Kidney (tissue), 14 donors: ENCODE data around the gene PWP1. TPM values are rescaled to one million over a fixed set of nuclear protein-coding genes. Genes with fewer than 3 reads are reported as not detected.

ENCODE experiments used
- DNase-seq, 5 donors: peaks; one replicate each; pipeline ENCODE4 v3.0.0-alpha.2; 2013 to 2020
- FAIRE-seq: peaks from 2 replicates; lab custom pipeline; 2012; peaks lifted over from hg19 to GRCh38; lab: Jason Lieb, UNC
- H3K27ac ChIP-seq, 2 donors: one replicate each; pipeline ENCODE4 v1.7.0; 2013; ENCODE audit warnings: low read depth in 2 of 2, low read length in 2 of 2, inconsistent platforms in 1 of 2
- H3K27me3 ChIP-seq: one replicate; pipeline ENCODE4 v1.7.1; 2013; ENCODE audit warnings: low read length, inconsistent platforms; ENCODE audit not compliant: control insufficient read depth, insufficient read depth
- H3K36me3 ChIP-seq, 3 donors: one replicate each; pipeline versions ENCODE4 v1.7.0 to v1.7.1; 2013; ENCODE audit warnings: low read length in 3 of 3, control low read depth in 1 of 3, inconsistent platforms in 1 of 3; ENCODE audit not compliant: insufficient read depth in 3 of 3, control insufficient read depth in 2 of 3
- H3K4me1 ChIP-seq, 3 donors: one replicate each; pipeline versions ENCODE4 v1.7.0 to v1.7.1; 2013; ENCODE audit warnings: low read length in 3 of 3, inconsistent platforms in 1 of 3, low read depth in 1 of 3; ENCODE audit not compliant: control insufficient read depth in 2 of 3, insufficient read depth in 2 of 3
- H3K4me3 ChIP-seq, 3 donors: one replicate each; pipeline versions ENCODE4 v1.7.0 to v1.8.1; 2013; ENCODE audit warnings: low read length in 3 of 3, control low read depth in 1 of 3, inconsistent platforms in 1 of 3
- H3K9ac ChIP-seq, 3 donors: one replicate each; pipeline versions ENCODE4 v1.7.0 to v1.7.1; 2013; ENCODE audit warnings: low read length in 3 of 3, control low read depth in 1 of 3, inconsistent platforms in 1 of 3
- H3K9me3 ChIP-seq, 3 donors: one replicate each; pipeline versions ENCODE4 v1.7.0 to v1.7.1; 2013; ENCODE audit warnings: low read length in 3 of 3, control low read depth in 1 of 3, inconsistent platforms in 1 of 3; ENCODE audit not compliant: control insufficient read depth in 2 of 3, insufficient read depth in 1 of 3
- intact Hi-C: fragments of 100-400 bp; cut with DNase I; formaldehyde crosslinking; loops from one replicate; pipeline ENCODE4 v1.11.1; 2022
- polyA plus RNA-seq: library from polyadenylated mRNA; stranded (reverse); fragments of 350-450 nt; fragmentation: Illumina TruSeq; extraction: RNeasy Lipid Tissue Mini Kit (QIAGEN cat#74804); gene quantifications from one replicate; pipeline ENCODE4 v1.2.3, GENCODE V29; 2014; ENCODE audit warnings: low read depth, low replicate concordance; ENCODE audit not compliant: insufficient read depth
- total RNA-seq: library from RNA; stranded (reverse); fragmentation: NEBNext Ultra II Directional; extraction: Animal tissue kit (Norgen Biotek cat#: 25700); gene quantifications from one replicate; pipeline ENCODE4 v1.2.1, GENCODE V29; 2021
- TF ChIP-seq, protein P1 (sequence below): IDR thresholded peaks from 3 replicates; pipeline ENCODE4 v1.5.1; 2012; ENCODE audit warnings: mild to moderate bottlenecking, moderate library complexity, borderline replicate concordance; ENCODE audit not compliant: insufficient read depth; ENCODE audit errors: extremely low read depth
- donor health status: control.
- donor health status: control.
- donor health status: control.
- donor health status: control.
- donor health status: control.
- donor health status: DM: yes; HTN: yes; CAD: no.
- donor health status: Normal renal cell carcinoma (clear cell type).

PWP1 gene
- total and polyA plus RNA-seq, 2 donors from 2014 or later, result 27.4 to 28.8 TPM

DNA sequence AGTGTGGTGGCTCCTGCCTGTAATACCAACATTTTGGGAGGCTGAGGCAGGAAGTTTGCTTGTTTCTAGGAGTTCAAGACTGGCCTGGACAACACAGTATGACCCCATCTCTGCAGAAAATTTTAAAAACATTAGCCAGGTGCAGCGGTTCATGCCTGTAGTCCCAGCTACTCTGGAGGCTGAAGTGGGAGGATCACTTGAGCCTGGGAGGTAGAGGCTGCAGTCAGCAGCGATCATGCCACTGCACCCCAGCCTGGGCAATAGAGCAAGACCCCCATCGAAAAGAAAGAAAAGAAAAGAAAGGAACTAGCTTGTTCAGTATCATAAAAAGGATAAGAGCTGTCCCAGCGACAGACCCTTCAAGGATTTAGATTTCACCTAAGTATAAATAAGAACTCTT, 18.1 kb upstream of the PWP1 start:
- TF ChIP-seq, protein P1, sequence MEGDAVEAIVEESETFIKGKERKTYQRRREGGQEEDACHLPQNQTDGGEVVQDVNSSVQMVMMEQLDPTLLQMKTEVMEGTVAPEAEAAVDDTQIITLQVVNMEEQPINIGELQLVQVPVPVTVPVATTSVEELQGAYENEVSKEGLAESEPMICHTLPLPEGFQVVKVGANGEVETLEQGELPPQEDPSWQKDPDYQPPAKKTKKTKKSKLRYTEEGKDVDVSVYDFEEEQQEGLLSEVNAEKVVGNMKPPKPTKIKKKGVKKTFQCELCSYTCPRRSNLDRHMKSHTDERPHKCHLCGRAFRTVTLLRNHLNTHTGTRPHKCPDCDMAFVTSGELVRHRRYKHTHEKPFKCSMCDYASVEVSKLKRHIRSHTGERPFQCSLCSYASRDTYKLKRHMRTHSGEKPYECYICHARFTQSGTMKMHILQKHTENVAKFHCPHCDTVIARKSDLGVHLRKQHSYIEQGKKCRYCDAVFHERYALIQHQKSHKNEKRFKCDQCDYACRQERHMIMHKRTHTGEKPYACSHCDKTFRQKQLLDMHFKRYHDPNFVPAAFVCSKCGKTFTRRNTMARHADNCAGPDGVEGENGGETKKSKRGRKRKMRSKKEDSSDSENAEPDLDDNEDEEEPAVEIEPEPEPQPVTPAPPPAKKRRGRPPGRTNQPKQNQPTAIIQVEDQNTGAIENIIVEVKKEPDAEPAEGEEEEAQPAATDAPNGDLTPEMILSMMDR, result no peak
- Histone ChIP-seq H3K9me3 (no peaks in the 10 kb centered on the region), H3K36me3 (no peaks in the 10 kb centered on the region), H3K9ac (no peak overlapping the region), H3K27me3 (no peaks in the 10 kb centered on the region), H3K4me1 (no peaks in the 10 kb centered on the region), H3K4me3 (no peak overlapping the region), H3K27ac (no peak overlapping the region)
- FAIRE-seq (no peak), DNase-seq (no peak)
- intact Hi-C loops, result no loop called here

DNA sequence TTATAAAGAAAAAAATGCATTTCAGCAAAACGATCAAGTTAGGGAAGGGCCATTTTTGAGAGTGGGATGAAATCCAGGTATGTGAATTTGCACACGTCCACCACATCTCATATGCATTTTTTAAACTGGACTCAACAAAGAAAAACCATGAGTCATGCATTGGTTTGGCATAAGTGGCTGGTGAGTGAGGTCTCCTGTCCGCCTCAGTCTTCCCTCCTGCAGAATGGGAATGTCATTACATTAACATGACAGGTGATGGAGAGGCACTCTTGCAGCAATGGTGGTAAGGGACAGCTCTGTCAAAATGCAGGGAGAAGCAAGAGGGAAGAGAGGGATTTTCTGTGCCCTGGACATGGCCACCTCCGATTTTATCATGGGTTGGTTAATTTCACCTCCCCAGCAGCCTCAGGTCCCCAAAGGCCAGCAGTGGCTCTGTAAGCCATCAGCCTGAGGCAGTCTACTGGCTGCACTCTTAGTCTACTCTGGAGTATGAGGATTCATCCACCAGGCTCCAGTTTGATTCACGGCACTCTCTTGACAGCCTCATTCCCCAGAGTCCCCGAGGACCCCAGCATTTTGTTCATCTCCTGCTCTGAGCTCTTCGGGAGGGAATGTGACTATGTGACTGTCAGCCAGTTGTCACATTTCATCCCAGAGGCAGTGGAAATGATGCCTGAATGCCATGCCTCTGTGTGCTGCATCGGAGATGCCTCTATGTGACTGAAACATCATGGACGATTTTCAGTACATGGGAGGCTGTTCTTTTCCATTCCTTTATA, 17.1 kb upstream of the PWP1 start:
- Histone ChIP-seq H3K36me3 (no peaks in the 10 kb centered on the region), H3K27ac (no peak overlapping the region), H3K4me3 (no peak overlapping the region), H3K9ac (no peak overlapping the region), H3K27me3 (no peaks in the 10 kb centered on the region), H3K9me3 (no peaks in the 10 kb centered on the region), H3K4me1 (no peaks in the 10 kb centered on the region)
- FAIRE-seq, result no peak
- TF ChIP-seq, protein P1, result no peak
- no peak for DNase-seq
- intact Hi-C loops, result no loop called here

DNA sequence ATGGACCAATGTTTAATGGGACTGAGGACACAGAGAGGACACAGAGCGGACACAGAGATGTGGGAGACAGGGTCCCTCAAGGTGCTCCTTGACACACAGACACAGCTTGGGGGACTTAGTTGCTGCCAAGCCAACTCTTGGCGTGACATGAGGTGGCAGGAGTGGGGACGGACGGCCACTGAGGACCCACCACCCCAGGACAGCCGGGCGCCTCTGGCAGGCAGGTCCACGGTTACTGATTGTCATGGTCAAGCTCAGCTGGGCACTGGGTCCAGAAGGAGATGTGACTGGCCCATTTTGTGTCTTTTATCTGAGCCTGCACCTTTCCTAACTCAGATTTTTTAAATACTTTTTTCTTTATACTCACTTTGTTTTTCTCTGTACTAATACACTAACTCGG, 15.7 kb upstream of the PWP1 start:
- no peaks in the 10 kb centered on the region for H3K9me3 ChIP-seq
- no peak overlapping the region for H3K9ac ChIP-seq
- DNase-seq, result no peak
- H3K36me3 ChIP-seq, result no peaks in the 10 kb centered on the region
- no peak overlapping the region for H3K4me3 ChIP-seq
- H3K27me3 ChIP-seq, result no peaks in the 10 kb centered on the region
- intact Hi-C loops, result loop anchor here (10.0 kb wide), 1 partner anchor 215 kb away; no protein-coding TSS in a partner anchor
- H3K4me1 ChIP-seq, result no peaks in the 10 kb centered on the region
- TF ChIP-seq, protein P1, result no peak
- no peak overlapping the region for H3K27ac ChIP-seq
- FAIRE-seq, result no peak
